ENCODE data around the gene GNAT2.

DNA sequence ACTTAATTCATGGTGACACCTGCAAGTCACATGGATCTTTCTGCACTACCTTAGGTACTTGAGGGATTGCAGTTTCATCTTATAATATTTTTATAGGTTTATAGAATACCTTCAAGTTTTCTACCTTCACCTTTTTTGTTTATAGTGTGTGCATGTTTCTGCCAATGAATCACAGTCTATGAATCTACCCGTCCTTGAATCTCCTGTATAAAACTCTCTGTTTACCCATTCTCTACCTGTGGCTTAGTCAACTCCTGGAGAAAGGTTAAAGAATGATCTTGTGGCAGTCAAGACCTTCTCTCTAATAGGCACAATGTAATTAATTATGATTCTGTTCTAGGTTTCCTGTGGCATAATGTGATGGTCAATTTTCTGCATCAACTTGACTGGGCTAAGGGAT is 45.3 kb upstream of the GNAT2 start:
- TF ChIP-seq CTCF (tag by site-specific recombination; IDR thresholded peaks at IDR 0.05), result no peak
- TF ChIP-seq ZNF138 (tag by site-specific recombination; IDR thresholded peaks at IDR 0.05; ENCODE audit: borderline replicate concordance), result no peak
- no peak for TF ChIP-seq KLF10 (tag by site-specific recombination; IDR thresholded peaks at IDR 0.05)
